HEK293 (cell line): ENCODE results near the gene MCM7.

Experiments
- CTCF ChIA-PET: fragments of 350-600 bp; formaldehyde crosslinking; extraction: SDS; loops from one replicate; lab custom pipeline; 2021; ENCODE audit warnings: antibody characterized with exemption; lab: Yijun Ruan, JAX
- POLR2A ChIA-PET: fragments of 300-600 bp; formaldehyde crosslinking; extraction: SDS; loops from one replicate; lab custom pipeline; 2020; ENCODE audit warnings: antibody characterized with exemption, inconsistent platforms; lab: Yijun Ruan, JAX
- H3K27ac ChIP-seq: fragments of 200-500 bp; sonication (Bioruptor generic); 2 replicates; pipeline ENCODE4 v1.5.1; 2014; ENCODE audit warnings: low read depth, low read length, control low read depth, inconsistent platforms; ENCODE audit errors: extremely low read depth
- H3K36me3 ChIP-seq, 2 experiments: fragments of 200-500 bp in 1 of 2; sonication (Bioruptor generic) in 1 of 2; 1 replicate in 1 of 2; 2 replicates in 1 of 2; pipeline ENCODE4 v1.5.1; 2014 to 2017; ENCODE audit warnings: inconsistent platforms in 2 of 2, low read length in 2 of 2; ENCODE audit not compliant: control insufficient read depth in 2 of 2, insufficient read depth in 1 of 2
- H3K4me1 ChIP-seq: fragments of 200-500 bp; sonication (Bioruptor generic); 2 replicates; pipeline ENCODE4 v1.5.1; 2014; ENCODE audit warnings: mild to moderate bottlenecking, low read length, inconsistent platforms; ENCODE audit not compliant: control insufficient read depth, insufficient read depth
- H3K4me3 ChIP-seq: 2 replicates; pipeline ENCODE4 v1.5.1; 2011; ENCODE audit warnings: low read depth, mild to moderate bottlenecking, control low read depth, low read length, moderate library complexity
- H3K9me3 ChIP-seq: fragments of 200-500 bp; sonication (Bioruptor generic); 2 replicates; pipeline ENCODE4 v1.5.1; 2014; ENCODE audit warnings: low read depth, low read length, inconsistent platforms; ENCODE audit not compliant: control insufficient read depth, insufficient read depth
- OVOL3 ChIP-seq: fragments of 450-650 bp; formaldehyde crosslinking; IDR thresholded peaks from 2 replicates; pipeline ENCODE4 v1.5.1; 2016; ENCODE audit warnings: missing biosample characterization, missing genetic modification characterization
- SALL2 ChIP-seq: fragments of 450-650 bp; formaldehyde crosslinking; IDR thresholded peaks from 2 replicates; pipeline ENCODE4 v1.5.0; 2017; ENCODE audit warnings: missing biosample characterization, mild to moderate bottlenecking, missing genetic modification characterization, borderline replicate concordance
- SP3 ChIP-seq: fragments of 450-650 bp; formaldehyde crosslinking; IDR thresholded peaks from 2 replicates; pipeline ENCODE4 v1.5.1; 2016; ENCODE audit warnings: missing biosample characterization, missing genetic modification characterization
- ZBTB8A ChIP-seq: fragments of 450-650 bp; formaldehyde crosslinking; IDR thresholded peaks from 2 replicates; pipeline ENCODE4 v1.5.1; 2016; ENCODE audit warnings: missing biosample characterization, missing genetic modification characterization
- ZNF148 ChIP-seq: fragments of 450-650 bp; formaldehyde crosslinking; IDR thresholded peaks from 2 replicates; pipeline ENCODE4 v1.5.0; 2017; ENCODE audit warnings: missing biosample characterization, missing genetic modification characterization, borderline replicate concordance
- ZNF211 ChIP-seq: fragments of 450-650 bp; formaldehyde crosslinking; IDR thresholded peaks from 2 replicates; pipeline ENCODE4 v1.5.1; 2016; ENCODE audit warnings: low read depth, missing biosample characterization, missing genetic modification characterization
- ZNF416 ChIP-seq: fragments of 450-650 bp; formaldehyde crosslinking; IDR thresholded peaks from 2 replicates; pipeline ENCODE4 v1.5.1; 2016; ENCODE audit warnings: missing biosample characterization, missing genetic modification characterization
- ZNF529 ChIP-seq: fragments of 450-650 bp; formaldehyde crosslinking; IDR thresholded peaks from 2 replicates; pipeline ENCODE4 v1.5.1; 2017; ENCODE audit warnings: missing genetic modification characterization, missing biosample characterization; ENCODE audit not compliant: insufficient replicate concordance
- ZNF548 ChIP-seq: fragments of 450-650 bp; formaldehyde crosslinking; IDR thresholded peaks from 2 replicates; pipeline ENCODE4 v1.5.1; 2016; ENCODE audit warnings: missing biosample characterization, missing genetic modification characterization
- ZNF560 ChIP-seq: fragments of 450-650 bp; formaldehyde crosslinking; IDR thresholded peaks from 2 replicates; pipeline ENCODE4 v1.5.1; 2017; ENCODE audit warnings: missing biosample characterization, missing genetic modification characterization, borderline replicate concordance
- ZNF843 ChIP-seq: fragments of 450-650 bp; formaldehyde crosslinking; IDR thresholded peaks from 2 replicates; pipeline ENCODE4 v1.5.1; 2016; ENCODE audit warnings: missing biosample characterization, missing genetic modification characterization
- ZSCAN18 ChIP-seq: fragments of 450-650 bp; formaldehyde crosslinking; IDR thresholded peaks from 2 replicates; pipeline ENCODE4 v1.5.1; 2016; ENCODE audit warnings: missing biosample characterization, missing genetic modification characterization
- TF ChIP-seq, protein P1 (sequence below): fragments of 450-650 bp; formaldehyde crosslinking; IDR thresholded peaks from 2 replicates; pipeline ENCODE4 v1.5.1; 2016; ENCODE audit warnings: missing biosample characterization, missing genetic modification characterization, borderline replicate concordance
- TF ChIP-seq, protein P2 (sequence below): fragments of 450-650 bp; formaldehyde crosslinking; IDR thresholded peaks from 2 replicates; pipeline ENCODE4 v1.5.1; 2016; ENCODE audit warnings: missing biosample characterization, missing genetic modification characterization

MCM7 gene

GRCh38 chr7:100100420-100101015 lies 679 bp downstream of the MCM7 start (continued):
- TF ChIP-seq, protein P1, sequence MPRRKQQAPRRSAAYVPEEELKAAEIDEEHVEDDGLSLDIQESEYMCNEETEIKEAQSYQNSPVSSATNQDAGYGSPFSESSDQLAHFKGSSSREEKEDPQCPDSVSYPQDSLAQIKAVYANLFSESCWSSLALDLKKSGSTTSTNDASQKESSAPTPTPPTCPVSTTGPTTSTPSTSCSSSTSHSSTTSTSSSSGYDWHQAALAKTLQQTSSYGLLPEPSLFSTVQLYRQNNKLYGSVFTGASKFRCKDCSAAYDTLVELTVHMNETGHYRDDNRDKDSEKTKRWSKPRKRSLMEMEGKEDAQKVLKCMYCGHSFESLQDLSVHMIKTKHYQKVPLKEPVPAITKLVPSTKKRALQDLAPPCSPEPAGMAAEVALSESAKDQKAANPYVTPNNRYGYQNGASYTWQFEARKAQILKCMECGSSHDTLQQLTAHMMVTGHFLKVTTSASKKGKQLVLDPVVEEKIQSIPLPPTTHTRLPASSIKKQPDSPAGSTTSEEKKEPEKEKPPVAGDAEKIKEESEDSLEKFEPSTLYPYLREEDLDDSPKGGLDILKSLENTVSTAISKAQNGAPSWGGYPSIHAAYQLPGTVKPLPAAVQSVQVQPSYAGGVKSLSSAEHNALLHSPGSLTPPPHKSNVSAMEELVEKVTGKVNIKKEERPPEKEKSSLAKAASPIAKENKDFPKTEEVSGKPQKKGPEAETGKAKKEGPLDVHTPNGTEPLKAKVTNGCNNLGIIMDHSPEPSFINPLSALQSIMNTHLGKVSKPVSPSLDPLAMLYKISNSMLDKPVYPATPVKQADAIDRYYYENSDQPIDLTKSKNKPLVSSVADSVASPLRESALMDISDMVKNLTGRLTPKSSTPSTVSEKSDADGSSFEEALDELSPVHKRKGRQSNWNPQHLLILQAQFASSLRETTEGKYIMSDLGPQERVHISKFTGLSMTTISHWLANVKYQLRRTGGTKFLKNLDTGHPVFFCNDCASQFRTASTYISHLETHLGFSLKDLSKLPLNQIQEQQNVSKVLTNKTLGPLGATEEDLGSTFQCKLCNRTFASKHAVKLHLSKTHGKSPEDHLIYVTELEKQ = no peak
- peak; percentile 40; the same call in 1 of the 2 replicates for TF ChIP-seq ZNF843 (tag by site-specific recombination)
- peak; percentile 94 for TF ChIP-seq SP3 (tag by site-specific recombination)
- no peak for TF ChIP-seq ZNF529 (tag by site-specific recombination)
- no peak for TF ChIP-seq ZNF548 (tag by site-specific recombination)
- TF ChIP-seq SALL2 (tag by site-specific recombination) = no peak
- TF ChIP-seq ZBTB8A (tag by site-specific recombination) = peak; percentile 97

DNA sequence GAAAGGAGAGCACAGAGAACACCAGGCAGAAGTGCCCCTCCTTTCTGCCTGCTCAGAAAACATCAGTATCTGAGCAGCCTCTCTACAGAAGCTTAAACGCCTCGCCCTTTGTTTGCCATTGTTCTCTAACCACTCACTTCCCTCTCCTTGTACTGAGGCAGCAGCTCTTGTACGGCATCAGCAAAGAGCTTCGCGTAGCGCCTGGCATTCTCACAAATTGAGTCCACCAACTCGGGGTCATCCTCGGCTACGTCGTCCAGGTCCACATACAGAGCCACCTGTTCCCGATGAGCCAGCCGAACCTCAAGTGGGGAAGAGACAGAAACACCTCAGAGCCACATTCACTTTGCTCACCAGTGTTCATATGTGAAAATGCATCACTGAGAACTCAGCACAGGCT lies 1.7 kb downstream of the MCM7 start:
- ChIA-PET CTCF (no interaction called here), POLR2A (interaction anchor here (4.4 kb wide), 1 partner anchor 10 kb away, joined by 115 read pairs; the partner anchor contains the start of gene COPS6)
- Histone ChIP-seq H3K36me3 (peaks cover 59 to 68% of the 10 kb centered on the region in 2 experiments), H3K9me3 (no peaks in the 10 kb centered on the region), H3K4me1 (no peaks in the 10 kb centered on the region), H3K4me3 (peak overlapping the region; percentile 95), H3K27ac (peak overlapping the region; percentile 99; the same call in 1 of the 2 replicates)
- no peak for TF ChIP-seq ZNF560
- no peak for TF ChIP-seq ZNF211 (tag by site-specific recombination)
- TF ChIP-seq ZNF416 (tag by site-specific recombination) = no peak
- TF ChIP-seq, protein P2, sequence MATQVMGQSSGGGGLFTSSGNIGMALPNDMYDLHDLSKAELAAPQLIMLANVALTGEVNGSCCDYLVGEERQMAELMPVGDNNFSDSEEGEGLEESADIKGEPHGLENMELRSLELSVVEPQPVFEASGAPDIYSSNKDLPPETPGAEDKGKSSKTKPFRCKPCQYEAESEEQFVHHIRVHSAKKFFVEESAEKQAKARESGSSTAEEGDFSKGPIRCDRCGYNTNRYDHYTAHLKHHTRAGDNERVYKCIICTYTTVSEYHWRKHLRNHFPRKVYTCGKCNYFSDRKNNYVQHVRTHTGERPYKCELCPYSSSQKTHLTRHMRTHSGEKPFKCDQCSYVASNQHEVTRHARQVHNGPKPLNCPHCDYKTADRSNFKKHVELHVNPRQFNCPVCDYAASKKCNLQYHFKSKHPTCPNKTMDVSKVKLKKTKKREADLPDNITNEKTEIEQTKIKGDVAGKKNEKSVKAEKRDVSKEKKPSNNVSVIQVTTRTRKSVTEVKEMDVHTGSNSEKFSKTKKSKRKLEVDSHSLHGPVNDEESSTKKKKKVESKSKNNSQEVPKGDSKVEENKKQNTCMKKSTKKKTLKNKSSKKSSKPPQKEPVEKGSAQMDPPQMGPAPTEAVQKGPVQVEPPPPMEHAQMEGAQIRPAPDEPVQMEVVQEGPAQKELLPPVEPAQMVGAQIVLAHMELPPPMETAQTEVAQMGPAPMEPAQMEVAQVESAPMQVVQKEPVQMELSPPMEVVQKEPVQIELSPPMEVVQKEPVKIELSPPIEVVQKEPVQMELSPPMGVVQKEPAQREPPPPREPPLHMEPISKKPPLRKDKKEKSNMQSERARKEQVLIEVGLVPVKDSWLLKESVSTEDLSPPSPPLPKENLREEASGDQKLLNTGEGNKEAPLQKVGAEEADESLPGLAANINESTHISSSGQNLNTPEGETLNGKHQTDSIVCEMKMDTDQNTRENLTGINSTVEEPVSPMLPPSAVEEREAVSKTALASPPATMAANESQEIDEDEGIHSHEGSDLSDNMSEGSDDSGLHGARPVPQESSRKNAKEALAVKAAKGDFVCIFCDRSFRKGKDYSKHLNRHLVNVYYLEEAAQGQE (tag by site-specific recombination) = no peak
- no peak for TF ChIP-seq OVOL3 (tag by site-specific recombination)
- TF ChIP-seq ZSCAN18 = no peak
- TF ChIP-seq ZNF148 (tag by site-specific recombination) = no peak
- TF ChIP-seq SALL2 (tag by site-specific recombination) = no peak
